Measurements from ENCODE around the gene TCN1.

DNA sequence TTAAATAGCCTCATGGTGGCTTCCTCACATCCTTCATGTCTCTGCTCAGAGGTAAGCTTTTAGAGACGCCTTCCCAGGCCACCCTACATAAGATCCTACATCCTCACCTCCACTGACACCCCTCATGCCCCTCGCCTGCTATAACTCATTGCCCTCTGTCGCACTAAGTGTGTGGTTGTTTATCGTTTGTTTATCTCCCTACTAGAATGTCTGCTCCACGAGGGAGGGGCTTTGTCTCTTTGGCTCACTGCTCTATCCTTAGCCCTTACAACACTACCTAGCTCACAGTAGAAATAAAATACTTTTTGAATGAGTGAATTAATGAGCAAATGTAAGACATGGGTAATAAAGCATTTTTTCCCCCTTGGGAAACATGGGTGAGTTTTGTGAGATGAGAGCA lies 19.7 kb downstream of the TCN1 start:
- TF ChIP-seq, protein P1, sequence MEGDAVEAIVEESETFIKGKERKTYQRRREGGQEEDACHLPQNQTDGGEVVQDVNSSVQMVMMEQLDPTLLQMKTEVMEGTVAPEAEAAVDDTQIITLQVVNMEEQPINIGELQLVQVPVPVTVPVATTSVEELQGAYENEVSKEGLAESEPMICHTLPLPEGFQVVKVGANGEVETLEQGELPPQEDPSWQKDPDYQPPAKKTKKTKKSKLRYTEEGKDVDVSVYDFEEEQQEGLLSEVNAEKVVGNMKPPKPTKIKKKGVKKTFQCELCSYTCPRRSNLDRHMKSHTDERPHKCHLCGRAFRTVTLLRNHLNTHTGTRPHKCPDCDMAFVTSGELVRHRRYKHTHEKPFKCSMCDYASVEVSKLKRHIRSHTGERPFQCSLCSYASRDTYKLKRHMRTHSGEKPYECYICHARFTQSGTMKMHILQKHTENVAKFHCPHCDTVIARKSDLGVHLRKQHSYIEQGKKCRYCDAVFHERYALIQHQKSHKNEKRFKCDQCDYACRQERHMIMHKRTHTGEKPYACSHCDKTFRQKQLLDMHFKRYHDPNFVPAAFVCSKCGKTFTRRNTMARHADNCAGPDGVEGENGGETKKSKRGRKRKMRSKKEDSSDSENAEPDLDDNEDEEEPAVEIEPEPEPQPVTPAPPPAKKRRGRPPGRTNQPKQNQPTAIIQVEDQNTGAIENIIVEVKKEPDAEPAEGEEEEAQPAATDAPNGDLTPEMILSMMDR (IDR thresholded peaks at IDR 0.05) = no peak
- TF ChIP-seq ZFX (IDR thresholded peaks at IDR 0.05; ENCODE audit: borderline replicate concordance) = no peak

All from 22Rv1 (cell line).